Measurements from ENCODE around the gene ATAD3B. TPM values are rescaled to one million over a fixed set of nuclear protein-coding genes. Genes with fewer than 3 reads are reported as not detected.
A peak's percentile ranks its signal among the peaks of the same experiment; 100 is the strongest.
"Not testable (repeated sequence)": the region's sequence is repeated elsewhere in the genome, so short reads cannot be mapped to it uniquely, and the experiment has no call there.

The ATAD3B gene
- total and polyA plus RNA-seq, 2 of the 13 experiments (the other 11 are each of a cell fraction or from before 2014, with no cell fraction given): 9.6 to 31.1 TPM

DNA sequence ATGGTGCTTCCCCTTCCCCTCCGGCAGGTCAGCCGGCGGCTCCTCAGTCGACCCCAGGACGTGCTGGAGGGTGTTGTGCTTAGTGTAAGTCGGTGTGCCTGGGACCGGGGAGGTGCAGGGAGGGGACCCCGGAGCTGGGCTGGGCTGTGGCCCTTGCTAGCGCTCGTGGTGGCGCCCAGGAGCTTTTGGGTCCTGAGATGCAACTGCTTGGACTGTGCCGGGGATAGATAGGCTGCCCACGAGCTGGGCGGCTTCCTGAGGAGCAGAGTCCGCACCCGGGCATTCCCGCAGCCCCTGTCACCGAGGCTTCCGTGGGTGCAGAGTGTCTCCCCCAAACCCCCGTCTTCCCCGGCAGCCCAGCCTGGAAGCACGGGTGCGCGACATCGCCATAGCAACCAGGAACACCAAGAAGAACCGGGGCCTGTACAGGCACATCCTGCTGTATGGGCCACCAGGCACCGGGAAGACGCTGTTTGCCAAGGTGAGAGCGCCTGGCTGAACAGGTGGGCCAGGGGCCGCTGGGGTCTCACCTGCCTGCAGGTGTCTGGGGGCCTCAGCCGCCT lies 14.3 kb downstream of the ATAD3B start:
- WGBS (ENCODE audit: low lambda C conversion rate): 97% methylated on average over 12 of the region's 31 CpGs
- FAIRE-seq; intact Hi-C loops (cut with micrococcal nuclease; ENCODE audit: unreplicated experiment); H3K9me3 ChIP-seq (ENCODE audit: low read length); H4K20me1 ChIP-seq (ENCODE audit: insufficient read depth, low read length); ATAC-seq; H3K4me1 ChIP-seq (ENCODE audit: insufficient read depth, low read length); CTCF ChIA-PET (ENCODE audit: low intra/inter-chr PET ratio, low total read pairs); H3K9ac ChIP-seq (ENCODE audit: insufficient read depth, low read depth, low read length); H2AFZ ChIP-seq (ENCODE audit: low read length); H3K27ac ChIP-seq (ENCODE audit: extremely low read length, insufficient read depth, low read length); H3K27me3 ChIP-seq (ENCODE audit: control insufficient read depth in 1 of 2, insufficient read depth in 2 of 2, low read length in 2 of 2); POLR2A ChIA-PET; H3K79me2 ChIP-seq (ENCODE audit: insufficient read depth, low read length); DNase-seq (ENCODE audit: low spot score); in situ Hi-C loops (cut with HindIII; ENCODE audit: extremely low pct_ligation_motif_present, low pct_unique_long_range_greater_than_20kb); H3K4me2 ChIP-seq (ENCODE audit: low read depth, low read length); H3K4me3 ChIP-seq (replicated peaks in 1 of 3; ENCODE audit: insufficient read depth in 1 of 3, low read depth in 2 of 3, low read length in 3 of 3); BruUV-seq (replicated peaks): not testable (repeated sequence)
- H3K36me3 ChIP-seq (replicated peaks in 1 of 2; ENCODE audit: control insufficient read depth in 1 of 2, insufficient read depth in 2 of 2, low read length in 2 of 2): peaks cover 25 to 44% of the 10 kb centered on the region in 2 experiments
- TF ChIP-seq AGO2 (optimal IDR thresholded peaks at IDR 0.05; ENCODE audit: low read depth, low read length): peak; percentile 29

DNA sequence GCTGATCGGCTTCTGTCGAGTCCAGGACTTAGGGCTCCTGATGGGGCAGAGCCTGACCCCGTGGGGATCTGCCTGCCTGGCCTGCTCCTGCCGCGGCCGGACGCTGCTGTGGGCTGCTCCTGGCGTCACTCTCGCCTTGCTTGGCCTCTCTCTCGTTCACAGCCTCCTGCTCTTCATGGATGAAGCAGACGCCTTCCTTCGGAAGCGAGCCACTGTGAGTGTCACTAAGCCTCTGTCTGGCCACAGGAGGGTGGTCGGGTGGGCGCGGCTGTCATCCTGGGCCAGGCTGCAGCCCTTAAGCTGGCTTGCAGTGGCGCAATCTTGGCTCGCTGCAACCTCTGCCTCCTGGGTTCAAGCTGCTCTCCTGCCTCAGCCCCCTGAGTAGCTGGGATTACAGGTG lies 16.1 kb downstream of the ATAD3B start:
- no peak for ATAC-seq
- Histone ChIP-seq H3K4me2 (ENCODE audit: low read depth, low read length) (no peak overlapping the region), H3K79me2 (ENCODE audit: insufficient read depth, low read length) (no peaks in the 10 kb centered on the region), H3K36me3 (replicated peaks in 1 of 2; ENCODE audit: control insufficient read depth in 1 of 2, insufficient read depth in 2 of 2, low read length in 2 of 2) (peaks cover 31 to 55% of the 10 kb centered on the region in 2 experiments), H3K9me3 (ENCODE audit: low read length) (no peaks in the 10 kb centered on the region), H2AFZ (ENCODE audit: low read length) (no peak overlapping the region), H4K20me1 (ENCODE audit: insufficient read depth, low read length) (no peaks in the 10 kb centered on the region), H3K27ac (ENCODE audit: extremely low read length, insufficient read depth, low read length) (no peak overlapping the region), H3K4me3 (replicated peaks in 1 of 3; ENCODE audit: insufficient read depth in 1 of 3, low read depth in 2 of 3, low read length in 3 of 3) (no peak overlapping the region), H3K9ac (ENCODE audit: insufficient read depth, low read depth, low read length) (no peak overlapping the region), H3K27me3 (ENCODE audit: control insufficient read depth in 1 of 2, insufficient read depth in 2 of 2, low read length in 2 of 2) (no peaks in the 10 kb centered on the region; a peak in 1 of 5 replicates), H3K4me1 (ENCODE audit: insufficient read depth, low read length) (no peaks in the 10 kb centered on the region)
- 98% methylated on average over 11 of the region's 18 CpGs for WGBS (ENCODE audit: low lambda C conversion rate)
- CTCF ChIA-PET (ENCODE audit: low intra/inter-chr PET ratio, low total read pairs): no interaction called here
- no peak for FAIRE-seq
- BruUV-seq (replicated peaks): no TSS peak
- POLR2A ChIA-PET: no interaction called here
- no peak for DNase-seq (ENCODE audit: low spot score)
- intact Hi-C loops (cut with micrococcal nuclease; ENCODE audit: unreplicated experiment) (no loop called here), in situ Hi-C loops (cut with HindIII; ENCODE audit: extremely low pct_ligation_motif_present, low pct_unique_long_range_greater_than_20kb) (no loop called here)
- TF ChIP-seq, protein P1, sequence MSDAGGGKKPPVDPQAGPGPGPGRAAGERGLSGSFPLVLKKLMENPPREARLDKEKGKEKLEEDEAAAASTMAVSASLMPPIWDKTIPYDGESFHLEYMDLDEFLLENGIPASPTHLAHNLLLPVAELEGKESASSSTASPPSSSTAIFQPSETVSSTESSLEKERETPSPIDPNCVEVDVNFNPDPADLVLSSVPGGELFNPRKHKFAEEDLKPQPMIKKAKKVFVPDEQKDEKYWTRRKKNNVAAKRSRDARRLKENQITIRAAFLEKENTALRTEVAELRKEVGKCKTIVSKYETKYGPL (CRISPR knock-in tag; IDR thresholded peaks at IDR 0.05): no peak
- no peak for TF ChIP-seq ZNF432 (CRISPR knock-in tag; IDR thresholded peaks at IDR 0.05; ENCODE audit: borderline replicate concordance)
- TF ChIP-seq SUZ12 (IDR thresholded peaks at IDR 0.05; ENCODE audit: low read depth, low read length): no peak
- TF ChIP-seq ZBTB14 (CRISPR knock-in tag; IDR thresholded peaks at IDR 0.05): no peak
- no peak for TF ChIP-seq TEAD3 (CRISPR knock-in tag; optimal IDR thresholded peaks at IDR 0.05; ENCODE audit: borderline replicate concordance)
- TF ChIP-seq UBTF (CRISPR knock-in tag; IDR thresholded peaks at IDR 0.05): no peak
- no peak for TF ChIP-seq ZNF34 (CRISPR knock-in tag; IDR thresholded peaks at IDR 0.05; ENCODE audit: borderline replicate concordance)
- TF ChIP-seq SMAD3 (CRISPR knock-in tag; IDR thresholded peaks at IDR 0.05): no peak
- no peak for TF ChIP-seq ZNF343 (CRISPR knock-in tag; IDR thresholded peaks at IDR 0.05)
- no peak for TF ChIP-seq ZNF564 (CRISPR knock-in tag; IDR thresholded peaks at IDR 0.05)
- TF ChIP-seq CREM (IDR thresholded peaks at IDR 0.05): no peak
- no peak for TF ChIP-seq CREM (CRISPR knock-in tag; IDR thresholded peaks at IDR 0.05)
- no peak for TF ChIP-seq ZNF30 (CRISPR knock-in tag; IDR thresholded peaks at IDR 0.05)
- TF ChIP-seq HNRNPK (IDR thresholded peaks at IDR 0.05; ENCODE audit: low read depth, low read length, poor library complexity, severe bottlenecking): no peak
- TF ChIP-seq CC2D1A (CRISPR knock-in tag; IDR thresholded peaks at IDR 0.05): no peak
